ENCODE results near the gene ITGB3BP. TPM values are rescaled to one million over a fixed set of nuclear protein-coding genes. Genes with fewer than 3 reads are reported as not detected.

ITGB3BP gene
- total RNA-seq, 1 experiment from 2014 or later = 47.2 TPM

GRCh38 chr1:63466181-63466580, 56.8 kb downstream of the ITGB3BP start:
- no peak overlapping the region for H3K23ac ChIP-seq (ENCODE audit: insufficient read length, low read depth, low read length)
- Mint-ChIP-seq H3K9me3 (peaks cover 23 to 32% of the 10 kb centered on the region in 2 experiments), H3K4me1 (no peaks in the 10 kb centered on the region), H3K4me3 (no peak overlapping the region), H3K27me3 (ENCODE audit: low read depth) (no peaks in the 10 kb centered on the region), H3K36me3 (ENCODE audit: insufficient read depth in 1 of 3, low read depth in 3 of 3) (peaks cover 37 to 38% (median 37%) of the 10 kb centered on the region in 3 experiments), H3K27ac (no peak overlapping the region)
- H4K8ac ChIP-seq (replicated peaks; ENCODE audit: insufficient read length, low read depth, low read length) = no peak overlapping the region
- H2AFZ ChIP-seq (ENCODE audit: low read length) = no peak overlapping the region
- no peak for TF ChIP-seq CTCF (conservative IDR thresholded peaks at IDR 0.05)
- no peaks in the 10 kb centered on the region for H3K27me3 ChIP-seq (ENCODE audit: insufficient read depth, low read length)
- H2BK12ac ChIP-seq (ENCODE audit: insufficient read length, low read depth, low read length) = no peak overlapping the region
- no peak overlapping the region for H3K9ac ChIP-seq (ENCODE audit: extremely low read depth, insufficient read length, low read length)
- no peak for DNase-seq
- H3K9me3 ChIP-seq (ENCODE audit: control insufficient read depth, low read depth, low read length) = no peaks in the 10 kb centered on the region
- no peak overlapping the region for H4K5ac ChIP-seq (ENCODE audit: insufficient read length, low read depth, low read length)
- no peak overlapping the region for H2BK120ac ChIP-seq (ENCODE audit: low read depth, low read length, poor library complexity, severe bottlenecking)
- H3K79me2 ChIP-seq (ENCODE audit: insufficient read depth, low read length) = no peaks in the 10 kb centered on the region
- H2BK20ac ChIP-seq (ENCODE audit: low read depth, low read length, poor library complexity, severe bottlenecking) = no peak overlapping the region
- no peak overlapping the region for H3K56ac ChIP-seq (ENCODE audit: insufficient read length, low read depth, low read length)
- no CpG with 5 or more reads among the region's 7 CpGs for WGBS (ENCODE audit: extremely low coverage, insufficient read length, low lambda C conversion rate)
- H3T11ph ChIP-seq (ENCODE audit: low read length) = no peak overlapping the region
- H3K27ac ChIP-seq (ENCODE audit: insufficient read length, low read depth, low read length) = no peak overlapping the region
- H3K18ac ChIP-seq (ENCODE audit: insufficient read length, low read depth, low read length) = no peak overlapping the region
- no peaks in the 10 kb centered on the region for H3K79me1 ChIP-seq (ENCODE audit: insufficient read depth, low read depth, low read length, poor library complexity, severe bottlenecking)
- H3K4me2 ChIP-seq (ENCODE audit: insufficient read depth, insufficient read length, low read length) = no peak overlapping the region
- no peak overlapping the region for H3K14ac ChIP-seq (ENCODE audit: insufficient read depth, low read length)
- no peaks in the 10 kb centered on the region for H3K23me2 ChIP-seq (ENCODE audit: insufficient read length, low read depth, low read length, poor library complexity, severe bottlenecking)
- H3K4ac ChIP-seq (ENCODE audit: low read depth, low read length) = no peak overlapping the region
- no peaks in the 10 kb centered on the region for H3K4me1 ChIP-seq (ENCODE audit: insufficient read depth, low read length)
- no peaks in the 10 kb centered on the region for H4K20me1 ChIP-seq (ENCODE audit: control insufficient read depth, insufficient read depth, insufficient read length)
- H2AK5ac ChIP-seq (ENCODE audit: insufficient read length, low read length) = no peak overlapping the region
- H4K91ac ChIP-seq (ENCODE audit: insufficient read length, low read depth, low read length) = no peak overlapping the region
- H2BK15ac ChIP-seq (ENCODE audit: low read depth, low read length) = no peak overlapping the region
- H2BK5ac ChIP-seq (ENCODE audit: insufficient read length, low read length) = no peak overlapping the region

All from H9 (cell line).